Bone marrow (tissue), 2 donors: Measurements from ENCODE around the gene AHNAK.

Source experiments
- DNase-seq, 2 donors: peaks; one replicate each; lab custom pipeline; 2025; lab: John Stamatoyannopoulos, UW

The AHNAK gene

DNA sequence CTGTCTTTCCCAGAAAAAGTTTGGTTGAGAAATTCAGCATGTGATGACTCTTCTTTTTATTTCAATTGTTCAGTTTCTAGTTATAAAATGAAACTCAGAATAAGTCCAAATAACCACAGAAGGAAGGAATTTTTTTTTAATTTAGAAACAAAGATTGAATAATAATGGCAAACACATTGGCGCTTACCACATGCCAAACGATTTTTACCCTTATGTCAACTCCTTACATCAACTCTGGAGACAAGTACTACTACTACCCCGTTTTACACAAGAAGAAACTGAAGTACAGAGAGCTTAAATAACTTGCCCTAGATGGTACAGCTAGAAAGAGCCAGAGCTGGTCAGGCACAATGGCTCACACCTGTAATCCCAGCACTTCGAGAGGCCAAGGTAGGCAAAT is 52.4 kb downstream of the AHNAK start:
- DNase-seq = no peak

DNA sequence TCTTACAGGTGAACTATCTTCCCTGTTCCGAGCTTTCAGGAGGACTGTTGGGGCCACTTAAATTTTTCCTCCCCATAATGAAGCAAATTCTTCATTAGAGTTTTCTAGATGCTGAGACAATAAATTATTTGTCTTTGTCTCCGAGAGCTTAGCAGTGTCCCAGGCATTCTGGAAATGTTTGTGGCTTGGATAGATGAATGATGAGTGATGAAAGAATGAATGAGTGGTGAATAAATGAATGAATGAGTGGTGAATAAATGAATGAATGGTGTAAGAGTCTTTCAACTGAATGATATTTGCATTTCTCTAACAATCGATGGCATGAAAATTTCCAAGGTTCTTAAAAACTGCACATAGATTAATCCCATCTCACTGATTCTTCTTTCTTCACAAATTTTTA is 52.8 kb downstream of the AHNAK start:
- no peak for DNase-seq

DNA sequence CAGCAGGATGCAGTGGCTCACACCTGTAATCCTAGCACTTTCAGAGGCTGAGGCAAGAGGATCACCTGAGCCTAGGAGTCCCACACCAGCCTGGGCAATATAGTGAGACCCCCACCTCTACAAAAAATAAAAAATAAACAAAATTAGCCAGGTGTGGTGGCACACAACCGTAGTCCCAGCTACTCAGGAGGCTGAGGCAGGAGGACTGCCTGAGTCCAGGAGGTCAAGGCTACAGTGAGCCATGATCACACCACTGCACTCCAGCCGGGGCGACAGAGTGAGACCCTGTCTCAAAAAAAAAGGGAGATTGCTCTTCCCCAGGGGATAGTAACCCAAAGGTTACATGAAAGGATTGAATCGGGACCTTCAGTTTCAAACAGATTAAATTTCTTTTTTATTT is 54.0 kb downstream of the AHNAK start:
- no peak for DNase-seq

DNA sequence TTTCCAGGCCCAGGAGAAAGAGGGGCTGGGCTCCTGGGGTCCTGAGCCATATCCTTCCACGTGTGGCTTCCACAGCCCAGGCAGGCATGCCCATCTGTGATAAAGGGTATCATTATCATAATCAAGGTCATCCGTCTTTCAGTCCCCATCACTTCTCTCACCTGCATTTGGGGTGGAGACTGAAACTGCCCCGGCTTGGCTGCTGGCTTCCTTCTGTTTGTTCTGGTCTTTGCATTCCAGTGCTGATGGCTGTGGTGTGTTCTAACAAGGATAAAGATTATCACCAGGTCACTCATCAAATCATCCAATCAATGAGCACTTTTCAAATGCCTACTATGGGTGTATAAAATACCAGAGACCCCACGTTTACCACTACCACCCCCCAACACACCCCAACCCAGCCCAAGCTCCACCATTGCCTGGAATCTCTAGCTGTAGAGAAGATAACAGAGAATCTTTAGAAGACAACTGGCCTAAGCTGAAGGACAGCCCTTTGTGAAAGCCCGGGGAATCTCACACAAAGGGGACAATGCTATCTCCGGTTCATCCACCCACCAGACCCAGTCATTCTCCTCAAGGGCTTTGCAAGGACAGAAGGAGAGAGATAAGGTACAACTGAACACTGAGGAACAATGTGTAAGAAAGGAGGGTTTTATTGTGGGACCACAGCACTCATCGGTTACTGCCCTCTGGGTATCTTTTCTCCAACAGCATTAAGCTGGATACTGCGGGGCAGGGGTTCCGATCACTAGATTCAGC is 54.9 kb downstream of the AHNAK start:
- DNase-seq = no peak

DNA sequence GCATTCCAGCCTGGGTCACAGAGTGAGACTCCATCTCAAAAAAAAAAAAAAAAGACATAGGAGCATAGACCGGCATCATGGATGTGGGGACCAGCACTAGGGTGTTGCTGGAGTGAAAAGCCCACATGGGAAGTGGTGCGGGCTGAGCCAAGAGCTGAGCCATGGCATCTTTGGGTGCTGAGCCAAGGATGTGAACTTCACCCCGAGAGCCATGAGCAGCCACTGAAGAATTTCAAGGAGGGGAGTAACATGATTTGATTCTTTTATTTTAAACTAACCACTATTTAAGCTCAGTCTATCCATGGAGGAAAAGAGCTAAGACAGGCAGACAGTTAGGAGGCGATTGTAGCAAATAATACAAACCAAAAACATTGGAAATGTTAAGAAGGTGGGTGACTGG is 57.4 kb downstream of the AHNAK start:
- DNase-seq = no peak

DNA sequence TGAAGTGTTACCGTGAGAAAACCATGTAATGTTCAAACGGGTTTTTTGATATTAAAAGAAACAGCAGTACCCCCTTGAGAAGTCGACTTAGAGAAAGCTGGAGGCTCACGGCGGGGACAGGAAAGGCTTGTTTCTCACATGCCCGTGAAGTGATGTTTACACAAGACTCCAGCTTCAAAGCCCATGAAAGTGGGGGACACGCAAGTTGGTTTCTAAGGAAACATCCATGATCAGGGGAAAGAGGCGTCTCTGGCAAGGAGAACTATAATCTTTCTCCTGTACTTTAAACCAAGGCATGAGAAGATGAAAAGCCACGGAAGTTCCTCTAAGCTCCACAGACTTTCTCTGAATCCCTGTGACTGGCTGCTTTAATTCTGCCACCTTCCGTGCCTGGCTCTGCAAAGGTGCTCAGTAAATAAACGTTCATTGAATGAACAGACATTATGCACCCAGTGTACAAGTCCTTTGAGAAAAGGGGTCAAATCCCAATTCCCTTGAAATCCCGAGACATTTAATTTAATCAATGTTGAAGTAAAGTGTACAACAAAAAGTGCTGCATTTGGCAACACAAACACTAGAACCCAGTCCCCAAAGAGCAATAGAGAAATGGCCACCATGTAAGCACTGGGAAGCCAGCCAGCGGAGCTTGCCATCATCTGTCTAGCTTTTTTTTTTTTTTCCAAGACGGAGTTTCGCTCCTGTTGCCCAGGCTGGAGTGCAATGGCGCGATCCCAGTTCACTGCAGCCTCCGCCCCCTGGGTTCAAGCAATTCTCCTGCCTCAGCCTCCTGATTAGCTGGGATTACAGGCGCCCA is 58.7 kb downstream of the AHNAK start:
- DNase-seq = no peak

DNA sequence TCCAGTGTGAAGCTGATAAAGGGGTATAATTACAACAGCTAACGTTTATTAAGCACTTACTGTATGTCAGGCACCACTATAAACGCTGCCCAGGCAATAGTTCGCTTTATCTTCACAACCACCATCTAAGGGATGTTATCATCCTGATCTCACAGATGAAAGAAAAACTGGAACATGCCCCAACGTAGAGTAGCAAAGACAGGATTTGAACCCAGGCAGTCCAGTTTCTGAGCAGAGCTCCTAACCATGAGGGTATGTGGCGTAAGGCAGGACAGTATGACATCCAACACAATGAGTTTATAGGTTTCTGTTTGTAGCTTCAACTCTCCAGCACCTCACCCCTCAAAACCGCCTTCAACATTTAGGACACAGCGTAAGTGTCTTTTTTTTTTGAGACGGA is 59.5 kb downstream of the AHNAK start:
- DNase-seq = no peak

DNA sequence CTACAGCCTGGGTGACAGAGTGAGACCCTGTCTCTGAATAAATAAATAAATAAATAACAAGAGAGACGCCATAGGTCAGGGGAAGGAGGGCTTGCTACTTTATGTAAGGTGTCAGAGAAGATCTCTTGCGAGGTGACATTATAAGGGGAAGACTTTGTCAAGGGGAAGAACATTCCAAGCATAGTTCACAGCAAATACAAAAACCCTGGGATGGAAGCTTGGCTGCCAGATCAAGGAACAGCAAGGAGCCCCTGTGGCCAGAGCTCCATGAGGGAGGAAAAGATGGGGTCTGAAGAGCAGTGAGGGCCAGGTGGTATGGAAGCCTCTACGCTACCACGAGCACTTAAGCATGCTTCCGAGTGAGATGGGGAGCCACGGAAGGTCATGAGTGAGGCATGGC is 62.3 kb downstream of the AHNAK start:
- no peak for DNase-seq

DNA sequence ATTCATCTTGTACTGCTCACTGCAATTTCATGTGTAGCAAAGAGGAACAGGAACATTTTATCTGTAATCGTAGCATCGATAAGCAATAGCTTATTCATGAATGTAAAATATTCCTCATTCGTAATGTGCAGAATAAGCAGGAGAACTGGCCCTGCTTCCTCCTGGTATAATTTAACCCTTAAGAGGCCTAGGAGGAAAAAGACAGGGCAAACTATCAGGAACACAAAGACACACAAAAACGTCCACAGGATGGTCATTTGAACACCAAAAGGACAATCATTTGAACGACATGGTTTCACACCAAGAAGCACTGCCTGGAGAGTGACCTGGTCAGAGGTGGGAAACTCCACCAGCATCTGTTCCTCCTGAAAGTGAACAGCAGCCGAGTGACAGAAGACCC is 63.9 kb downstream of the AHNAK start:
- no peak for DNase-seq

DNA sequence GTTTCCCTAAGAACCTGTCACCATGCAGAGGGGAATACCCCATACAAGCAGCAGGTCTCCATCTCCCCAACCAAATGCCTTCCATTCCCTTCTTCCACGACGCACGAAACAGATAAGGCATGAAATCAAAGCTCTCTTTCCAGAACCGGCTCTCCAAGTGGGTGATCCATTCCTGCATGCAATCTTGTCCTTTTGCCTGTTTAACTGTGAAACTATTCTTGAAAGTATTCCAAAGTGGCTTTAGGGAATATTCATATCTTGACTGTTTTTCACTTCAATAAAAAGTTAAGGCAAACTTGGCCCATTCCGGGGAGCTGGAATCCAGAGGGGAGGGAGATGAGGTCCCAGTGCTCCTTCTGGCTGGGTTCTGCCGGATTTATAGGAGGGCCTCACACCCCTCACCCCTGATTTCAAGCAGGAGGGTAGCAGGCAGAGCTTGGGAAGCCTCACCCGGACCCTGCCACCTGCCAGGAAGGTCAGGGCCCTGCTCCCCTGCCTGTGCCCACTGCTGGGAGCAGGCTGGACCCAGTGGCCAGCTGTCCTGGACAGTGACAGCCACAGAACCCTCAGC is 66.9 kb downstream of the AHNAK start:
- DNase-seq = no peak

DNA sequence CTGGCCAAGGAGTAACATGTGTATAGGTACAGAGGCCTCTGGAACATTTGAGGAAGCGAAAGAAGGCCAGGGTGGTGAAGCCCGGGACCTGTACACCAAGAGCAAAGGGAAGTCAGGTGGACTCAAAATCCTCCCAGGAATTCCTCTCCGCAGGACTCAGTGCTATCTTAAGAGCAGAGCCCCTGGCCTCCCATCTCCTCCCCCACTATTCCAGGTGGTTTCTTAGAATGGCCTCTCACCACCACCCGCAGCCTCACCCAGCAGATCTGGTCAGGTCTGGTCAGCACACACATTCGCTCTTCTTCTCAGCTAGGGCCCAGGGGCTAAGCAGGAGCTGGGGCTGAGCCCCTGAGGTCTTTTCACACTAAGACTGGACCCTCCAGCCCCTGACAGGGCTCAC is 68.7 kb downstream of the AHNAK start:
- no peak for DNase-seq

DNA sequence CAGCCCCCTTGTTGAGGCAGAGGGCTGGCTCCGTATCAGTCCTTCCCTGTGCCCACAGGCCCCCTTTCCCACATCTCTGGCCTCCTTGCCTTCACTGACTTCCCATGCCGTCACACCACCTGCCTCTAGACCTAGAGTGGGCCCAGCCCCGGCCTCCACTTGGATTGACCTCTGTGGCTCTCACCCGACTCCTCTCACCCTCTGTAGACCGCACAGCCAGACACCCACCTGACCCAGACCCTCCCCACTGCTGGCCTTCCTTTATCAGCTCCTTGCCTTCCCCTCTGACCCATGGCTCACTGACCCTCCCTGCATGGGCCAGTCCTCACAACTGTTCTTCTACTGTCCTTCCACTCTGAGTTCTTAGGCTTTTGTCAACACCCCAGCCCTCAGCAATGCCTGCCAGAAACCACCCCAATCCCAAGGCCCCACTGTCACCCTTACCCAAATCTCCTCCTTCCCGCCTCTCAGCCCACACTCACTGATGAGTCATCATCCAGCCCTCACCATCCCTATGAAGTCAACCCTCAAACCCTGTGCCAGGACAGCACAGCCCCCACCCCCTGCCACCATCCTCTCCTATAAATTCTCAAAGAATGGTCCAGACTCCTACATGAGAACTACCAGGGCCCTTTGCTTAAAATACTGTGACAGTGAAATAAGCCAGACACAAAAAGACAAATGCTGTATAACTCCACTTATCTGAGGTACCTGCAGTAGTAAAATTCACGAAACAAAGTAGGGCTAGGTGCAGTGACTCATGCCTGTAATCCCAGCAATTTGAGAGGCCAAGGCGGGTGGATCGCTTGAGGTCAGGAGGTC is 74.3 kb downstream of the AHNAK start:
- no peak for DNase-seq

DNA sequence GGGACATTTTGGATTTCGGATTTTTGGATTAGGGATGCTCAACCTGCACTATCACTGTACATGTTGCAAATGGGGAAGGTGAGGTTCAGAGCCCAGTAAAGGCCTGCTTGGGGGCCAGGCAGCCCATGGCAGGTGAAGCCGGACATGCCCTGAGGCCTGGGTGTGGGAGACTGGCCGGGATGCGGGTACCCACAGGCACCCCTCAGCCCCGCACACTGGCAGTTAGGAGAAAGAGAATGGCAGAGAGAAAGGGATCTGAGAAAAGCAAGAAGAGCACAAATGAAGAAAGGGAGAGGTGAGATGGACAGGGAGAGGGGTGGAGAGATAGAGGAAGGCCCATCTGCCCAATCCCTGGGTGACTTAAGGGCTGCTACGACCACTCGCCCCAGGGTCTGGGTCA is 75.0 kb downstream of the AHNAK start:
- DNase-seq = no peak

DNA sequence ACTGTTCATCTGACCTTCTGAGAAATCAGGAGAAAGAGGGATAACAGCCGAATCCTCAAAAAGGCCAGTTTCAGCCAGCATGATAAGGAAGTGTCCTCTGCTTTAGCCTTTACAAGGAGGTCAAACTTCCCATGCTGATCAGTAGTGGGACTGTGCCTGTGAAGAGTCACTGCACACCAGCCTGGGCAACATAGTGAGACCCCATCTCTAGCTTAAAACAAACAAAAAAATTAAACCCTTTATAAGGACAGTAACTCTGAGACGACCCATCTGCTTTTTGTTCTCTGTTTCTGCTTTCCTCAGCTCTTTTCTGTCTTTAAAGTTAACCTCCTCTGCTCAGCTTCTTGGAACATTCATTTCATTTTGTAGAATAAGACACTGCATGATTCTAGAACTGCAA is 78.0 kb downstream of the AHNAK start:
- no peak for DNase-seq

DNA sequence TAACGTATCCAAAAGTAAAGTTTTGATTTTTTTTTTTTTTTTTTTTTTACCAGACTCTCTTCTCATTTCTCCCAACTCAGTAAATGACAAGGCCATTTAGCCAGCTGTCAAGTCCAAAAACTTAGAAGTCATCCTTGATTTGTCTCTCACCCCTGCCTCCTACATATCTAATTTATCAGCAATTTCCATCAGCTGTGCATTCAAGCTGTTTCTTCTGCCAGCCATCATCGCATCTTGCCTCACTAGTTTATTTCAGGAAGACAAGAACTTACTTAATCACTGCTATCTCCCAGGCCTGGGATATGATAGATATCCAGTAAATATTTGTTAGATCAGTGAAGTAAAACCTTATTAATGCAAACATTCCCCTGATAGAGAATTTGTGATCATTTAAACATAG is 80.2 kb downstream of the AHNAK start:
- DNase-seq = no peak

DNA sequence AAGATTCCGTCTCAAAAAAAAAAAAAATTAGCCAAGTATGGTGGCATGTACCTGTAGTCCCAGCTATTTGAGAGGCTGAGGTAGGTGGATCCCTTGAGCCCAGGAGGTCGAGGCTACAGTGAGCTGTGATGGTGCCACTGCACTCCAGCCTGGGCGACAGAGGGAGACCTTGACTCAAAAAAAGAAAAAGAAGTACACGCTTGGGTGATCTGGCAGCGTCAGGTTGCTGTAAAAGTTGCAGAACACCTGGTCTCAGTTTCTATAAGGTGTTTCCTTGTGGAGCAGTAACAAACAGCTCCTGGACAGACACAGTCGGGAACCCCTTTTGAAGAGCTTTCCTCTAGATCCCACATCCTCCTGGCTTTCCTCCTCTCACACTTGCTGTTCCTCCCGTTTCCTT is 82.0 kb downstream of the AHNAK start:
- no peak for DNase-seq

DNA sequence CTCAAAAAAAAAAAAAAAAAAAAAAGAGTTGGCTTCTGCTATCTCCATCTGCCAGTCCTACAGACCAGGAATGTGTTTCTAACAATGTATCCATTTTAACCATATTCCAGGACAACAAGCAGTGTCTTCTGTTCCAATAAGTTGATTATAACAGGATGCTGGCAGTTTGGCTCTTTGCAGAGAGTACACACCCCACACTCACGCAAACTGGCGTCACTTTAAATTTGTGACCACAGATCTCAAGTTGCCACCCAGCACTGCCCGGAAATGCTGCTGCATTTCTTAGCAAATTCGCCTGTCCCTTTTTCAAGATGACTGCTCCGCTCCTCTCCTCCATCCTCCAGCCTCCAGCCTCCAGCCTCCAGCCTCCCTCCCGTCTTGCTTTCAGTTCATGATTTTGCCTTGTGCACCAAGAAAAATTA is 83.5 kb downstream of the AHNAK start:
- DNase-seq = no peak

DNA sequence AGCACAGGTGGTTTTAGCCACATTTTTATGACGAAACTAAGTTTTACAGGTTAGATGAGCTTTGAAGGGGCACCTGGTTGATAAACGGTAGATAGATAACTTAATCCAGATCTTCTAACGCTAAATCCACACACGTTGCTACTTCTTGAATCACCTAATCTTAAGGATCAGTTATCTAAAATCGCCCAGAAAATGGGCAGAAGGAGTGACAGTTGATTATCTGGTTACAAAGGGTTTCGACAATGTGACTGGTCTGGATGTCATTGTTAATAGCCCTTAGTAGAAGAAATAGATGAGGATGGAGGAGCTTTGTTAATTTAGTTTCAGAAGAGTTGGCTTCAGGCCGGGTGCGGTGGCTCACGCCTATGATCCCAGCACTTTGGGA is 84.1 kb downstream of the AHNAK start:
- no peak for DNase-seq

DNA sequence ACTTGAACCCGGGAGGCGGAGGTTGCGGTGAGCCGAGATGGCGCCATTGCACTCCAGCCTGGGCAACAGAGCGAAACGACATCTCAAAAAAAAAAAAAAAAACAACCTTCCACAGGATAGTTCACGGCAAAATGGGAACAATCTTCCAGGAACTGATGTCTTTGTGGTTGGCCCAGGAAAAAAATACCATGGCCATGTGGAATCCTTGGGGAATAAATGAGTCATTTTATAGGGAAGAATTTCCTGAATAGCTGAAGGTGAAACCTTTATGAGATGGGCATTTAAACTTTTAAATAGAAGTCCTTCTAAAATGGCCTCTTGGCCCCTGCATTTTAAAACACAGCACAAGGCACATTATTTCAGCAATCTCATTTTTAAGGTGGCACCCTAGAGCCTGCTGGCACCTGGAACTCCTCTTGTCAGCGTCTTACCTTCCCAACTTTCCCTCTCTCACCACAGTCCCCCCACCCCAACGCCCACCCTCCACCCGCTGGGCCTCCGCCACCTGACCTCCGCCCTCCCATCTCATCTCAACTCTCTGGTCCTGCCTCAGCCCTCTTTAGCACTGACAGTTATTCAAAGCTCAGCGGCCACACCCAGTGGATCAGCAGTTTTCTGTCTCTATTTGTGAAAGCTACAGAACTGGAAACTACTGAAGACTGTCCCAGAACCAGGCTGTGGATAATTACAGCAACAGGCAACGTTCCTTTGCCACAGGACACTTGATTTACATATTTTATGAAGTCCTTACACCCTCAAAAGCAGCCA is 84.7 kb downstream of the AHNAK start:
- DNase-seq = no peak

DNA sequence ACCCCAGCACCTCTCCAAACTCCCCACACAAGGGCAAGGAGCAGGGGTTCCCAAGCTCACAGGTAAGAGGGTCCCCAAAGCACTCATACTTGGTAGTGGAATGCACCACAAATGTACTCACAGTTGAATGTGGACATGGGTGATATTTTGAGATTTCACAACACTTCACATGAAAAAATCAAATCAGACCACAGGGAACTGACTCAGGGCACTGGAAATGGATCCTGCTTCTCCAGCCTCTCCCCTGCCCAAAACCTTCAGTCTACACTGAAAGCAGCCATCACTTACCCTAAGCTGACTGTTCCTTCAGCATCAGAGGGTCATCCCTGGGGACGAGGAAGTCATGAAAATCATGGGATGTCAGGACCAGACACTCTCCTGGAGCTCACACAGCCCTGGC is 87.5 kb downstream of the AHNAK start:
- no peak for DNase-seq

DNA sequence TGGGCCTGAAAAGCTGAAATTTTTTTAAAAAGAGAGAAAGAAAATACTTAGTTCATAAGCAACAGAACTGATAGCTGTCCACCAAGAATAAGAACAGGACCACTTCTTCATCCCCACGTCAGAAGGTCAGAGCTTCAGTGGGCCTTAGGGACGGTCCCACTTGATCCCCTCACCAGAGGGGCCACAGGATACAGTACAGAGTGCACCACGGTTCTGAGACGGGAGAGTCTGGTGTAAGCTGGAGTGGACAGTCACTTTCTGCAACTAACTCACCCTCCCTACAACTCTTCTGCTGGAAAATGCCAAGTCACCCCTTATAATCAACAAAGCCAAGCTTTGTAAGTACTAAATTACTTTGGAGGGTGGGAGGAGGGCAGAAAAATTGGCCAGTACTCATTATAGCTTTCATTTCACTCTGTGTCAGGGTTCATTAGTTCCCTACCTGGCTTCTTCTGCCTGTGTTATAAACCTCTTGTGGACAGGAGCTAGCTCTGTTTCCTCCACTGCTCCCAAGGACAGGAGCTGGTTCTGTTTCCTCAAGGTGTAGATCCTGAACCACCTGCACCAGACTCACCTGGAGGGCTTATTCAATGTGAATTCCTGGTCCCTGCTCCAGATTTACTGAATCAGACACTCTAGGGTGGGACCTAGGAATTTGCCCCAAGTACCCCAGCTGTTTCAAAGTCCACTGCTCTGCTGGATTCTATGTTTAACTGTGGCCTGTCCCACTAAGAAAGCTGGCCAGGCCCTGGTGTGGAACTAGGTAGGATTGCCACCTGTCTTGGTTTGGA is 88.2 kb downstream of the AHNAK start:
- DNase-seq = no peak
